Measurements from ENCODE around the gene NFIB. TPM values are rescaled to one million over a fixed set of nuclear protein-coding genes. Genes with fewer than 3 reads are reported as not detected.

NFIB gene
- total and polyA plus RNA-seq, 2 experiments from 2014 or later, result 5.7 to 13.9 TPM

- DNase-seq (ENCODE audit: low read depth in 1 of 2, low spot score in 1 of 2), result peak in 1 of 2 donors; percentile 78
- no peaks in the 10 kb centered on the region for H3K27me3 ChIP-seq
- no peaks in the 10 kb centered on the region for H3K9me3 ChIP-seq (ENCODE audit: low read depth)
- TF ChIP-seq, protein P1, sequence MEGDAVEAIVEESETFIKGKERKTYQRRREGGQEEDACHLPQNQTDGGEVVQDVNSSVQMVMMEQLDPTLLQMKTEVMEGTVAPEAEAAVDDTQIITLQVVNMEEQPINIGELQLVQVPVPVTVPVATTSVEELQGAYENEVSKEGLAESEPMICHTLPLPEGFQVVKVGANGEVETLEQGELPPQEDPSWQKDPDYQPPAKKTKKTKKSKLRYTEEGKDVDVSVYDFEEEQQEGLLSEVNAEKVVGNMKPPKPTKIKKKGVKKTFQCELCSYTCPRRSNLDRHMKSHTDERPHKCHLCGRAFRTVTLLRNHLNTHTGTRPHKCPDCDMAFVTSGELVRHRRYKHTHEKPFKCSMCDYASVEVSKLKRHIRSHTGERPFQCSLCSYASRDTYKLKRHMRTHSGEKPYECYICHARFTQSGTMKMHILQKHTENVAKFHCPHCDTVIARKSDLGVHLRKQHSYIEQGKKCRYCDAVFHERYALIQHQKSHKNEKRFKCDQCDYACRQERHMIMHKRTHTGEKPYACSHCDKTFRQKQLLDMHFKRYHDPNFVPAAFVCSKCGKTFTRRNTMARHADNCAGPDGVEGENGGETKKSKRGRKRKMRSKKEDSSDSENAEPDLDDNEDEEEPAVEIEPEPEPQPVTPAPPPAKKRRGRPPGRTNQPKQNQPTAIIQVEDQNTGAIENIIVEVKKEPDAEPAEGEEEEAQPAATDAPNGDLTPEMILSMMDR (IDR thresholded peaks at IDR 0.05; ENCODE audit: low read depth, low read length), result no peak
- no peaks in the 10 kb centered on the region for H3K36me3 ChIP-seq
- H3K4me3 ChIP-seq, result no peak overlapping the region
- H3K4me1 ChIP-seq (ENCODE audit: low read depth), result no peaks in the 10 kb centered on the region
- H3K27ac ChIP-seq, result no peak overlapping the region
Measured at GRCh38 chr9:14170973-14171596, 142.9 kb downstream of the NFIB start.

- H3K27me3 ChIP-seq, result no peaks in the 10 kb centered on the region
- no peaks in the 10 kb centered on the region for H3K4me1 ChIP-seq (ENCODE audit: low read depth)
- no peak overlapping the region for H3K27ac ChIP-seq
- no peak overlapping the region for H3K4me3 ChIP-seq
- no peak for DNase-seq (ENCODE audit: low read depth in 1 of 2, low spot score in 1 of 2)
- H3K36me3 ChIP-seq, result no peaks in the 10 kb centered on the region
- no peaks in the 10 kb centered on the region for H3K9me3 ChIP-seq (ENCODE audit: low read depth)
- TF ChIP-seq, protein P1 (IDR thresholded peaks at IDR 0.05; ENCODE audit: low read depth, low read length), result no peak
Measured at GRCh38 chr9:14170392-14170931, 143.5 kb downstream of the NFIB start.

DNA sequence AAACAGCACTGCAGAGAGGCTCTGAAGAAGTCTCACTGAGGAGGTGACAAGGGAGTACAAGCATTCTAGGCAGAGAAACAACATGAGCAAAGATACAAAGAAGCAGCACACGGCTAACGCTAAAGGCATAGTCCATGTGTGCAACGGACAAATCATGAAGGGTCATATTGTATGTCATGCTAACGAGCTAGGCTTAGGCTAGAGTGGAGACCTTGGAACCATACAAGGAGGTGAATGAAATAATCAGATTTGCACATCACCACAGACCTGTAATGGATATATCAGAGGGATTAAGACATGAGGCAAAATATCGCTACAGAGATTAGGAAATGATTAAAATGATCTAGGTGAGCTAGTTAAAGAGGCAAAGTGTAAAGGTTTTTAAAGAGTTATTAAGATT lies 145.6 kb downstream of the NFIB start:
- Histone ChIP-seq H3K27me3 (no peaks in the 10 kb centered on the region), H3K4me1 (ENCODE audit: low read depth) (no peaks in the 10 kb centered on the region), H3K4me3 (no peak overlapping the region), H3K27ac (no peak overlapping the region), H3K9me3 (ENCODE audit: low read depth) (no peaks in the 10 kb centered on the region), H3K36me3 (no peaks in the 10 kb centered on the region)
- DNase-seq (ENCODE audit: low read depth in 1 of 2, low spot score in 1 of 2), result no peak
- TF ChIP-seq, protein P1 (IDR thresholded peaks at IDR 0.05; ENCODE audit: low read depth, low read length), result no peak

DNA sequence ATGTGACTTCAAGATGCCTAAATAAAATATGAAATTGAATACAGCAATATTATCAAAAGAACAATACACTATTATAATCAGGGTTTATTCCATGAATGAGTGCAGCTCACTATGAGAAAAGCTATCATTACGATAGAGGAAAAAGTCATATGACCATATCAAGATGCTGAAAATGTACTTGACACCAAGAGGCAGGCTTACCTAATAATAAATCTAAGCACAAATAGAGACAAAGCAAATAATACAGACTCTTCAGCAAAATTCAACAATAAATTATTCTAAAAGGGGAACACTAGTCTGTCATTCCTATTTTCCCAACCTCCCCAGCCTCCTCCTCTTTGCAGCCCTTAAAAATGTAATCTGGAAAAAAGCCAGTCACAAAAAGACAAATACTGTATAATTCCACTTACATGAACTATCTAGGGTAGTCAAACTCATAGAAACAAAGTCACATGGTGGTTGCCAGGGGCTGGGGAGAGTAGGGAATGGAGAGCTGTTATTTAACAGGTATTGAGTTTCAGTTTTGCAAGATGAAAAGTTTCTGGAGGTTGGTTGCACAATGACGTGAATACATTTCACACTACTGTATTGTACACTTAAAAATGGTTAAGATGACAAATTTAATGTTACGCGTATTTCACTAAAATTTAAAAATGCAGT lies 148.4 kb downstream of the NFIB start:
- DNase-seq (ENCODE audit: low read depth in 1 of 2, low spot score in 1 of 2), result peak in 1 of 2 donors; percentile 28
- Histone ChIP-seq H3K4me1 (ENCODE audit: low read depth) (no peaks in the 10 kb centered on the region), H3K9me3 (ENCODE audit: low read depth) (no peaks in the 10 kb centered on the region), H3K27ac (no peak overlapping the region), H3K36me3 (no peaks in the 10 kb centered on the region), H3K27me3 (no peaks in the 10 kb centered on the region), H3K4me3 (no peak overlapping the region)
- TF ChIP-seq, protein P1 (IDR thresholded peaks at IDR 0.05; ENCODE audit: low read depth, low read length), result no peak

- Histone ChIP-seq H3K4me3 (no peak overlapping the region), H3K9me3 (ENCODE audit: low read depth) (no peaks in the 10 kb centered on the region), H3K4me1 (ENCODE audit: low read depth) (no peaks in the 10 kb centered on the region), H3K27ac (no peak overlapping the region), H3K27me3 (no peaks in the 10 kb centered on the region), H3K36me3 (no peaks in the 10 kb centered on the region)
- TF ChIP-seq, protein P1 (IDR thresholded peaks at IDR 0.05; ENCODE audit: low read depth, low read length), result no peak
- DNase-seq (ENCODE audit: low read depth in 1 of 2, low spot score in 1 of 2), result no peak
Measured at GRCh38 chr9:14164908-14165307, 149.0 kb downstream of the NFIB start.

All from cardiac muscle cell (in vitro differentiated cells and primary cell).